HL-60 (cell line): Measurements from ENCODE around the gene TNIK.

Experiments used
- POLR2AphosphoS5 ChIP-seq: IDR thresholded peaks from 2 replicates; pipeline ENCODE4 v1.6.1; 2012; ENCODE audit warnings: low read depth
- TF ChIP-seq, protein P1 (sequence below): IDR thresholded peaks from one replicate; pipeline ENCODE4 v1.5.1; 2011; ENCODE audit warnings: low read length, control low read depth, inconsistent platforms; ENCODE audit not compliant: insufficient read depth

DNA sequence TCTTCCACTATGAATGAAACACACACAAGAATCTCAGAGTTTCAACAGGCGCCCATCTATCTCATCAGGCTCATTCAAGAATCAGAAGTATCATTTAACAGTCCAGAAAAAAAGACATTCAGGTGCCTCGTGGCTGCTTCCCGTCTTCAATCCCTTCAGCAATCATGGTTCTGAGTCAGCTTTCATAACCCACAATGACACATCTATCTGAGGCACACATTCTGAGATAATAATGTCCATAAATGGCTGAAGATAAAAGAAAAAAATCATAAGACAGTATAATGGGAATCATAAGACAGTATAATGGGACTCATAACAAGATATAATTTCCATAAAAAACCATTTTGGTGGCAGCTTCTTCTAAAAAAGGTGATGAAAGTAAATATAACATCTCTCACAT lies 52.4 kb downstream of the TNIK start:
- TF ChIP-seq, protein P1, sequence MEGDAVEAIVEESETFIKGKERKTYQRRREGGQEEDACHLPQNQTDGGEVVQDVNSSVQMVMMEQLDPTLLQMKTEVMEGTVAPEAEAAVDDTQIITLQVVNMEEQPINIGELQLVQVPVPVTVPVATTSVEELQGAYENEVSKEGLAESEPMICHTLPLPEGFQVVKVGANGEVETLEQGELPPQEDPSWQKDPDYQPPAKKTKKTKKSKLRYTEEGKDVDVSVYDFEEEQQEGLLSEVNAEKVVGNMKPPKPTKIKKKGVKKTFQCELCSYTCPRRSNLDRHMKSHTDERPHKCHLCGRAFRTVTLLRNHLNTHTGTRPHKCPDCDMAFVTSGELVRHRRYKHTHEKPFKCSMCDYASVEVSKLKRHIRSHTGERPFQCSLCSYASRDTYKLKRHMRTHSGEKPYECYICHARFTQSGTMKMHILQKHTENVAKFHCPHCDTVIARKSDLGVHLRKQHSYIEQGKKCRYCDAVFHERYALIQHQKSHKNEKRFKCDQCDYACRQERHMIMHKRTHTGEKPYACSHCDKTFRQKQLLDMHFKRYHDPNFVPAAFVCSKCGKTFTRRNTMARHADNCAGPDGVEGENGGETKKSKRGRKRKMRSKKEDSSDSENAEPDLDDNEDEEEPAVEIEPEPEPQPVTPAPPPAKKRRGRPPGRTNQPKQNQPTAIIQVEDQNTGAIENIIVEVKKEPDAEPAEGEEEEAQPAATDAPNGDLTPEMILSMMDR = no peak
- TF ChIP-seq POLR2AphosphoS5 = no peak
